ENCODE measurements around the gene CTNNA2. TPM values are rescaled to one million over a fixed set of nuclear protein-coding genes. Genes with fewer than 3 reads are reported as not detected.

CTNNA2 gene
- total and polyA plus RNA-seq, 9 donors: 0.32 to 1.4 (median 0.37) TPM; not detected in 3

GRCh38 chr2:80075719-80076118 lies 562.9 kb downstream of the CTNNA2 start:
- H3K9me3 ChIP-seq: no peaks in the 10 kb centered on the region
- 64 to 74% (median 72%) methylated on average over 1 of the region's 1 CpG for WGBS, 3 donors
- H3K27me3 ChIP-seq: no peaks in the 10 kb centered on the region
- intact Hi-C loops (cut with DNase I): no loop called here
- no peaks in the 10 kb centered on the region for H3K4me1 ChIP-seq (ENCODE audit: insufficient read depth)
- H3K36me3 ChIP-seq: no peaks in the 10 kb centered on the region
- no peak overlapping the region for H3K27ac ChIP-seq
- DNase-seq: no peak
- no peak for TF ChIP-seq CTCF (IDR thresholded peaks at IDR 0.05)
- no peak for TF ChIP-seq EP300 (IDR thresholded peaks at IDR 0.05)
- no peak for TF ChIP-seq POLR2A (IDR thresholded peaks at IDR 0.05)
- H3K4me3 ChIP-seq: no peak overlapping the region

DNA sequence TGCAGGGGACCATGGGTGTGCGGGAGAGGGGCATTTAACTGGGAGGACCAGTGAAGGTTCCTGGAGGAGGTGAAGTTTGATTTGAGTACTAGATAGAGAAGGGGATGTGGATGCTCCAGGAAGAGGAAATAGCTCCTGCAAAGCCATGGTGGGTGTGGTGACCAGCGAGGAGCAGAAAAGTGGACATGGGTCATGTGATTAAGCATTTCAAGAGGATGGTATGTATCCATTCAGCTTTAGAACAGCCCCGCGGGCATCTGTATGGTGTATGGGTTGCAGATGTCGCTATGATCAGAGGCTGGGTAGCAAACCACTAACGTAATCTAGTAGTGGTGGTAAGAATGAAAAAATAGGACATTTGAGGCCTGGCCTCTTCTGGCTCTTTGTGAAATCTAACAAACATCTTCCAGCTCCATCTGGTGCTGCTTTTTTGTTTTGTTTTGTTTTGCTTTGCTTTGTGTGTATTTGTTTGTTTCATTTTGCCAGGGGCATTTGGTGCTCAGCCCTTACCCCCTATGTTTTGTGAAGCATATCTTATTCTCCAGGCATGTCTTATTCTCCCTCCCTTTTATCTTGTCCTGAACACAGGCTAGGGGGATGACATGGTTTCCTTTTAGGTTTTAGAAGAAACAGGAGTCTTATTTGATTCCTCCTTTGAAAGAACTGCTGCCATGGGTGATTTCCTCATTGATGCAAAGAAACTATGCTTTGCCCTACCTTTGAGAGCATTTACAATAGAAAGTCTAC lies 565.6 kb downstream of the CTNNA2 start:
- Histone ChIP-seq H3K36me3 (no peaks in the 10 kb centered on the region), H3K27ac (no peak overlapping the region), H3K4me1 (ENCODE audit: insufficient read depth) (no peaks in the 10 kb centered on the region), H3K9me3 (no peaks in the 10 kb centered on the region), H3K27me3 (no peaks in the 10 kb centered on the region), H3K4me3 (no peak overlapping the region)
- DNase-seq: no peak
- WGBS, 3 donors: 92 to 94% (median 93%) methylated on average over 6 of the region's 6 CpGs
- intact Hi-C loops (cut with DNase I): no loop called here
- TF ChIP-seq CTCF (IDR thresholded peaks at IDR 0.05): no peak
- no peak for TF ChIP-seq POLR2A (IDR thresholded peaks at IDR 0.05)
- no peak for TF ChIP-seq EP300 (IDR thresholded peaks at IDR 0.05)

- intact Hi-C loops (cut with DNase I): no loop called here
- no peaks in the 10 kb centered on the region for H3K4me1 ChIP-seq (ENCODE audit: insufficient read depth)
- H3K27me3 ChIP-seq: no peaks in the 10 kb centered on the region
- H3K27ac ChIP-seq: no peak overlapping the region
- no peak overlapping the region for H3K4me3 ChIP-seq
- H3K36me3 ChIP-seq: no peaks in the 10 kb centered on the region
- DNase-seq: no peak
- H3K9me3 ChIP-seq: no peaks in the 10 kb centered on the region
- no peak for TF ChIP-seq EP300 (IDR thresholded peaks at IDR 0.05)
- TF ChIP-seq CTCF (IDR thresholded peaks at IDR 0.05): no peak
- no peak for TF ChIP-seq POLR2A (IDR thresholded peaks at IDR 0.05)
- WGBS, 3 donors: 4 to 6% (median 5%) methylated on average over 9 of the region's 9 CpGs
Observed at GRCh38 chr2:80080957-80081356, 568.1 kb downstream of the CTNNA2 start.

DNA sequence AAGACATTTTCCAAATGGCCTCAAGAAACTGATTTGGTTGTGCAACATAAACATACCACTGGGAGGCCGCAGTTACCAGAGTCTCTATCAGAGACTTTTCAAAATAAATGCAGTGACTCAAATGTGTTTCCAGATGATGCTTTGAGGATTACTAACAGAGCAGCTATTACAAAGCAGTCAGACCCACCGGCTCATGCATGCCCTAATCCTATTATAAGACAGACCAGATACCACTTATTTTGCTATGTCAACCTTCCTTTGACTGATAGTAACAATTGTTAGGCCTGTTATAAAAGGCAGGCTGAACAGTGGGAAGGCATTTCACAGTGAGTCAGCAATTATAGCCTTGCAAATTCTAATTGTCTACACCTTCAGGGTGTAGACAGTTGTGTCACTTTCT lies 574.0 kb downstream of the CTNNA2 start:
- no peaks in the 10 kb centered on the region for H3K36me3 ChIP-seq
- H3K4me1 ChIP-seq (ENCODE audit: insufficient read depth): no peaks in the 10 kb centered on the region
- TF ChIP-seq CTCF (IDR thresholded peaks at IDR 0.05) (no peak), EP300 (IDR thresholded peaks at IDR 0.05) (no peak), POLR2A (IDR thresholded peaks at IDR 0.05) (no peak)
- WGBS, 3 donors: 5 to 23% (median 21%) methylated on average over 2 of the region's 2 CpGs
- no peaks in the 10 kb centered on the region for H3K9me3 ChIP-seq
- H3K27me3 ChIP-seq: no peaks in the 10 kb centered on the region
- intact Hi-C loops (cut with DNase I): no loop called here
- no peak for DNase-seq
- no peak overlapping the region for H3K4me3 ChIP-seq
- no peak overlapping the region for H3K27ac ChIP-seq
